ENCODE measurements around the gene ATP9A. TPM values are rescaled to one million over a fixed set of nuclear protein-coding genes. Genes with fewer than 3 reads are reported as not detected.
"Not testable (repeated sequence)": the region's sequence is repeated elsewhere in the genome, so short reads cannot be mapped to it uniquely, and the experiment has no call there.

The ATP9A gene
- total RNA-seq, 1 donor from 2014 or later: 18.2 TPM

DNA sequence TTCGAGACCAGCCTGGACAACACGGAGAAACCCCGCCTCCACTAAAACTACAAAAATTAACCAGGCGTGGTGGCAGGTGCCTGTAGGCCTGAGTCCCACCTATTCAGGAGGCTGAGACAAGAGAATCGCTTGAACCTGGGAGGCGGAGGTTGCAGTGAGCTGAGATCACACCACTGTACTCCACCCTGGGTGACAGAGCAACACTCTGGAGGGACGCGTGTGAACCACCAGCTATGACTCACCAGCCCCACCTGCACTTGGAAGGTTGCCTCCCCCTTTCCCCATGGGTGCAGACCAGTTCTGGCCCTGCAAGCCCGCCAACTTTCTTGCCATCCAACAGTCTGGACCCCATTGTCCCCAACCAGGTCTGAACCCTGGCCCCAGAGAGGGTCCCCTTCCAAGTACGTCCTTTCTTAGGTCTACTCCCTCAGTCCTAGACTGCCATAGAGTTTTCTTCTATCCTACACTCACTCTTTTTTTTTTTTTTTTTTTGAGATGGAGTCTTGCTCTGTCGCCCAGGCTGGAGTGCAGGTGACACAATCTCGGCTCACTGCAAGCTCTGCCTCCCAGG lies 29.2 kb downstream of the ATP9A start:
- Histone ChIP-seq H3F3A (ENCODE audit: low read depth) (peaks cover 10% of the 10 kb centered on the region), H3K4me2 (no peak overlapping the region), H2AFZ (replicated peaks) (no peak overlapping the region), H3K79me2 (ENCODE audit: low read depth) (peaks cover 8% of the 10 kb centered on the region), H3K4me1 (peaks cover 6% of the 10 kb centered on the region), H3K27me3 (no peaks in the 10 kb centered on the region), H3K36me3 (no peaks in the 10 kb centered on the region), H3K9me3 (ENCODE audit: low read depth) (no peaks in the 10 kb centered on the region), H4K20me1 (ENCODE audit: low read depth) (no peaks in the 10 kb centered on the region), H3K9ac (no peak overlapping the region), H3K27ac (no peak overlapping the region), H3K4me3 (no peak overlapping the region)
- H3K4me1 Mint-ChIP-seq: peaks cover 10% of the 10 kb centered on the region
- H3K27ac Mint-ChIP-seq: peak overlapping the region; percentile 29
- DNase-seq (ENCODE audit: low spot score): no peak
- H3K27me3 Mint-ChIP-seq (ENCODE audit: insufficient read depth, low read depth): no peaks in the 10 kb centered on the region
- no peaks in the 10 kb centered on the region for H3K9me3 Mint-ChIP-seq
- no peaks in the 10 kb centered on the region for H3K36me3 Mint-ChIP-seq
- TF ChIP-seq, protein P1, sequence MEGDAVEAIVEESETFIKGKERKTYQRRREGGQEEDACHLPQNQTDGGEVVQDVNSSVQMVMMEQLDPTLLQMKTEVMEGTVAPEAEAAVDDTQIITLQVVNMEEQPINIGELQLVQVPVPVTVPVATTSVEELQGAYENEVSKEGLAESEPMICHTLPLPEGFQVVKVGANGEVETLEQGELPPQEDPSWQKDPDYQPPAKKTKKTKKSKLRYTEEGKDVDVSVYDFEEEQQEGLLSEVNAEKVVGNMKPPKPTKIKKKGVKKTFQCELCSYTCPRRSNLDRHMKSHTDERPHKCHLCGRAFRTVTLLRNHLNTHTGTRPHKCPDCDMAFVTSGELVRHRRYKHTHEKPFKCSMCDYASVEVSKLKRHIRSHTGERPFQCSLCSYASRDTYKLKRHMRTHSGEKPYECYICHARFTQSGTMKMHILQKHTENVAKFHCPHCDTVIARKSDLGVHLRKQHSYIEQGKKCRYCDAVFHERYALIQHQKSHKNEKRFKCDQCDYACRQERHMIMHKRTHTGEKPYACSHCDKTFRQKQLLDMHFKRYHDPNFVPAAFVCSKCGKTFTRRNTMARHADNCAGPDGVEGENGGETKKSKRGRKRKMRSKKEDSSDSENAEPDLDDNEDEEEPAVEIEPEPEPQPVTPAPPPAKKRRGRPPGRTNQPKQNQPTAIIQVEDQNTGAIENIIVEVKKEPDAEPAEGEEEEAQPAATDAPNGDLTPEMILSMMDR (IDR thresholded peaks at IDR 0.05): no peak
- no peak for TF ChIP-seq EZH2 (IDR thresholded peaks at IDR 0.05)
- no peak for TF ChIP-seq EZH2phosphoT487 (IDR thresholded peaks at IDR 0.05)
- H3K4me3 Mint-ChIP-seq: no peak overlapping the region

GRCh38 chr20:51738261-51738660 lies 29.9 kb downstream of the ATP9A start:
- not testable (repeated sequence) for H3F3A ChIP-seq (ENCODE audit: low read depth); DNase-seq (ENCODE audit: low spot score); H3K4me1 ChIP-seq; H3K4me3 ChIP-seq; H3K9ac ChIP-seq; H3K36me3 Mint-ChIP-seq; H3K9me3 ChIP-seq (ENCODE audit: low read depth); H3K27me3 ChIP-seq; H4K20me1 ChIP-seq (ENCODE audit: low read depth); H3K4me3 Mint-ChIP-seq; H3K27ac ChIP-seq; H3K79me2 ChIP-seq (ENCODE audit: low read depth); H3K27ac Mint-ChIP-seq; H3K36me3 ChIP-seq; H3K4me2 ChIP-seq; H3K9me3 Mint-ChIP-seq; H2AFZ ChIP-seq (replicated peaks); H3K27me3 Mint-ChIP-seq (ENCODE audit: insufficient read depth, low read depth)
- H3K4me1 Mint-ChIP-seq: peaks cover 10% of the 10 kb centered on the region

DNA sequence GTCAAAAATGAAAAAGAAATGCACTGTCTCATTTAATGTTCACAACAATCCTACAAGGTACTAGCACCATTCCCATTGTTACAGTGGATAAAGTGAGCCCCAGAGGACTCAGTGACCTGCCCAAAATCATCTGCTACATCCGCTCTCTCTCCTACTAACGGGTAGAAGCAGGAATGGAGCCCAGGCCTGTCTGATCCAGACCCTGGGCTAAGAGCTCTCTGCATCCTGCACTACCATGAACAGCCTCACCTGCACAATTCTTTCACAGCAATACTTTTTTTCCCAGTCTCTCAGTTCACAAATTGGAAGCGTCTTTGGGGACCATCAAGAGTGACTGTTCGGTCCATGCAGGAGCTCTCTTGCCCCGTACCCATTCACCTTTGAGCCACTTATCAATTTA lies 31.2 kb downstream of the ATP9A start:
- H3K4me1 Mint-ChIP-seq: peaks cover 10% of the 10 kb centered on the region
- Histone ChIP-seq H4K20me1 (ENCODE audit: low read depth) (no peaks in the 10 kb centered on the region), H3K79me2 (ENCODE audit: low read depth) (peaks cover 8% of the 10 kb centered on the region), H3F3A (ENCODE audit: low read depth) (peaks cover 4% of the 10 kb centered on the region), H3K4me1 (no peaks in the 10 kb centered on the region), H3K4me2 (no peak overlapping the region), H3K36me3 (no peaks in the 10 kb centered on the region), H3K9ac (no peak overlapping the region), H3K27ac (no peak overlapping the region), H2AFZ (replicated peaks) (no peak overlapping the region), H3K27me3 (no peaks in the 10 kb centered on the region), H3K9me3 (ENCODE audit: low read depth) (no peaks in the 10 kb centered on the region), H3K4me3 (no peak overlapping the region)
- no peaks in the 10 kb centered on the region for H3K9me3 Mint-ChIP-seq
- peaks cover 4% of the 10 kb centered on the region for H3K27me3 Mint-ChIP-seq (ENCODE audit: insufficient read depth, low read depth)
- no peak for TF ChIP-seq EZH2phosphoT487 (IDR thresholded peaks at IDR 0.05)
- TF ChIP-seq EZH2 (IDR thresholded peaks at IDR 0.05): no peak
- TF ChIP-seq, protein P1 (IDR thresholded peaks at IDR 0.05): no peak
- no peaks in the 10 kb centered on the region for H3K36me3 Mint-ChIP-seq
- DNase-seq (ENCODE audit: low spot score): no peak
- H3K27ac Mint-ChIP-seq: no peak overlapping the region
- no peak overlapping the region for H3K4me3 Mint-ChIP-seq

- H3K27ac ChIP-seq: no peak overlapping the region
- peaks cover 4% of the 10 kb centered on the region for H3F3A ChIP-seq (ENCODE audit: low read depth)
Observed at GRCh38 chr20:51735728-51736600, 32.2 kb downstream of the ATP9A start.

More at GRCh38 chr20:51735728-51736600, 32.2 kb downstream of the ATP9A start:
- peaks cover 4% of the 10 kb centered on the region for H3K27me3 Mint-ChIP-seq (ENCODE audit: insufficient read depth, low read depth)
- no peak overlapping the region for H3K27ac Mint-ChIP-seq
- H3K4me1 Mint-ChIP-seq: peaks cover 11% of the 10 kb centered on the region
- no peaks in the 10 kb centered on the region for H3K4me1 ChIP-seq
- H3K27me3 ChIP-seq: no peaks in the 10 kb centered on the region
- TF ChIP-seq EZH2 (IDR thresholded peaks at IDR 0.05): no peak
- TF ChIP-seq EZH2phosphoT487 (IDR thresholded peaks at IDR 0.05): no peak
- TF ChIP-seq, protein P1 (IDR thresholded peaks at IDR 0.05): no peak
- DNase-seq (ENCODE audit: low spot score): no peak
- H2AFZ ChIP-seq (replicated peaks): no peak overlapping the region
- no peak overlapping the region for H3K4me3 ChIP-seq
- H3K79me2 ChIP-seq (ENCODE audit: low read depth): peaks cover under 1% of the 10 kb centered on the region
- H3K9ac ChIP-seq: no peak overlapping the region
- no peaks in the 10 kb centered on the region for H3K36me3 Mint-ChIP-seq
- H3K36me3 ChIP-seq: no peaks in the 10 kb centered on the region
- H3K4me2 ChIP-seq: no peak overlapping the region
- H3K9me3 Mint-ChIP-seq: no peaks in the 10 kb centered on the region
- no peaks in the 10 kb centered on the region for H3K9me3 ChIP-seq (ENCODE audit: low read depth)
- no peaks in the 10 kb centered on the region for H4K20me1 ChIP-seq (ENCODE audit: low read depth)
- no peak overlapping the region for H3K4me3 Mint-ChIP-seq

Measured in neural progenitor cell (in vitro differentiated cells).